Activated CD4-positive, alpha-beta memory T cell treated with anti-CD3 and anti-CD28 coated beads, Interleukin-2, amount 10 ng/mL, durations not matched to agents 7 days and 5 days (primary cell): ENCODE results near the gene LHFPL6. TPM values are rescaled to one million over a fixed set of nuclear protein-coding genes. Genes with fewer than 3 reads are reported as not detected.
"Not testable (repeated sequence)": the region's sequence is repeated elsewhere in the genome, so short reads cannot be mapped to it uniquely, and the experiment has no call there.

Source experiments
- CTCF ChIA-PET: fragments of 350-600 bp; sonication (Branson Sonifier 250); formaldehyde crosslinking; loops from one replicate; lab custom pipeline; 2021; ENCODE audit warnings: antibody characterized with exemption, inconsistent platforms; lab: Charles Lee
- POLR2A ChIA-PET: fragments of 350-600 bp; sonication (Branson Sonifier 250); formaldehyde crosslinking; loops from one replicate; lab custom pipeline; 2021; ENCODE audit warnings: antibody characterized with exemption; lab: Charles Lee
- DNase-seq: peaks from one replicate; pipeline ENCODE4 v3.0.0-alpha.2; 2020
- H3K27ac Mint-ChIP-seq: one replicate; pipeline ENCODE4 v1.8.0; 2021; ENCODE audit warnings: mild to moderate bottlenecking, mixed read lengths
- H3K27me3 Mint-ChIP-seq: one replicate; pipeline ENCODE4 v1.8.0; 2021; ENCODE audit warnings: mixed read lengths
- H3K36me3 Mint-ChIP-seq: one replicate; pipeline ENCODE4 v1.8.0; 2021; ENCODE audit warnings: low read depth, mixed read lengths
- H3K4me1 Mint-ChIP-seq: one replicate; pipeline ENCODE4 v1.8.0; 2021; ENCODE audit warnings: mixed read lengths
- H3K4me3 Mint-ChIP-seq: one replicate; pipeline ENCODE4 v1.8.0; 2021; ENCODE audit warnings: mild to moderate bottlenecking, mixed read lengths
- H3K9me3 Mint-ChIP-seq: one replicate; pipeline ENCODE4 v1.8.0; 2021; ENCODE audit warnings: mixed read lengths
- total RNA-seq, 2 experiments: library from RNA; stranded (reverse); gene quantifications; one replicate each; pipeline ENCODE4 v1.2.3, GENCODE V29; 2021

LHFPL6 gene
- total RNA-seq, 2 experiments from 2014 or later, result 1.1 to 1.2 TPM

GRCh38 chr13:39365879-39366278 is 237.1 kb downstream of the LHFPL6 start:
- H3K36me3 Mint-ChIP-seq, result no peaks in the 10 kb centered on the region

GRCh38 chr13:39364947-39365468 is 238.0 kb downstream of the LHFPL6 start:
- H3K27ac Mint-ChIP-seq, result no peak overlapping the region
- peaks cover 1% of the 10 kb centered on the region for H3K27me3 Mint-ChIP-seq
- H3K4me1 Mint-ChIP-seq, result no peaks in the 10 kb centered on the region
- ChIA-PET CTCF (no interaction called here), POLR2A (no interaction called here)
- H3K4me3 Mint-ChIP-seq, result no peak overlapping the region
- H3K36me3 Mint-ChIP-seq, result no peaks in the 10 kb centered on the region
- DNase-seq, result no peak
- H3K9me3 Mint-ChIP-seq, result no peaks in the 10 kb centered on the region

More at GRCh38 chr13:39365879-39366278, 237.1 kb downstream of the LHFPL6 start:
- no peak for DNase-seq
- Mint-ChIP-seq H3K27me3 (peaks cover 1% of the 10 kb centered on the region), H3K27ac (no peak overlapping the region), H3K4me1 (no peaks in the 10 kb centered on the region), H3K4me3 (no peak overlapping the region), H3K9me3 (no peaks in the 10 kb centered on the region)
- CTCF ChIA-PET, result no interaction called here
- POLR2A ChIA-PET, result no interaction called here

GRCh38 chr13:39363382-39363772 is 239.6 kb downstream of the LHFPL6 start:
- no peaks in the 10 kb centered on the region for H3K4me1 Mint-ChIP-seq
- CTCF ChIA-PET, result no interaction called here

DNA sequence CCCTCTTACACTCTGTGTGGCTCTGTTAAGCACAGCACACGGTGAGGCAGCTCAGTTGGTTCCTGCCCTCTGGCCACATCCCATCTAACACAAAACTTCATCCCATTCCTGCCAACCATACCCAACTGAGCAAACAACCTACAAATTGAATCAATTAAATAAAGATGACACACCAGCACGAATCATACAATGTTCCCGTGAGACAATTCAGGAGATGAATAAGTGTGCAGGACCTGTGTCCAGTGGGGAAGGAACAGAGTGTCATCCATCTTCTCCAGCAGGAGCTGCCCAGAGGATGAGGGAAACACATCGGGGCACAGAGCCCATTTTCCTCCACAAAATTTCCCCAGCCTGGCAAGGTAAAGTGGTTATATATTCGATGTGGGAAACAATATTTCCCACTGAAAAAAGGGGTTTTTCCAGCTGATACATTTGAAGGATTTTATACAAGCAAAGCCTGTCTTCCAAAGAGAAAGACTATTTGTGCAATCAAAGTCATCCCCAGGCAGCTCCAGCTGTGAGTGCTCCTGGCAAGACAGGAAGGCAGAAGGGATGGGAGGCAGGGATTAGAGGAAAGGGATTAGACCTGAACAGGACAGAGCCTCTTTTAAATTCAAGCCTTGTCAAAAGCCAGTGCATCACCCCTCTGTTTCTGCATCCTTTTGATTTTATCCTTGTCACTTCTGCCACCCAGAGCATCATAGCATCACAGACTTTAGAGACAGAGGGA is 240.2 kb downstream of the LHFPL6 start:
- Mint-ChIP-seq H3K9me3 (no peaks in the 10 kb centered on the region), H3K4me3 (no peak overlapping the region), H3K36me3 (no peaks in the 10 kb centered on the region), H3K27me3 (peaks cover 1% of the 10 kb centered on the region), H3K4me1 (no peaks in the 10 kb centered on the region), H3K27ac (no peak overlapping the region)
- ChIA-PET CTCF (no interaction called here), POLR2A (no interaction called here)
- DNase-seq, result no peak

More at GRCh38 chr13:39363382-39363772, 239.6 kb downstream of the LHFPL6 start:
- no peak for DNase-seq
- Mint-ChIP-seq H3K36me3 (no peaks in the 10 kb centered on the region), H3K4me3 (no peak overlapping the region), H3K27ac (no peak overlapping the region), H3K27me3 (peaks cover 1% of the 10 kb centered on the region), H3K9me3 (no peaks in the 10 kb centered on the region)
- POLR2A ChIA-PET, result no interaction called here

DNA sequence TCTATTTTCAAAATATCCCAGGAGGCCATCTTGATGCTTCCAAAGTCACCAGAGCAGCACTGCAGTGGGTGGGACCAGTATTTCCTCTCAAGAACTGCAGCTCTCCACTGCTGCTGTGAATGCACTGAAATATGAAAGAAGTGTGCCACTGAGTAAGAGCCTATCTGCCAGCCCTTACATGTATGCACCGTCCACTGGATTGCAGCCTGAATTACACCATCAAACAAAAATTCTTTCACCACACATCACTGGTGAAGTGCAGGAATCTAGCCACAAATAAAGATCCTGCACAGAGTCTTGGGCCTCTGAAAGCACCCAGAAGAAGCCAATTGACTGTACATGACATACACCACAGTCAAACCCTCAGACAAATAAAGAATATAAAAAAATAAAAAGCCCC is 249.0 kb downstream of the LHFPL6 start:
- peaks cover 9% of the 10 kb centered on the region for H3K27me3 Mint-ChIP-seq
- H3K4me1 Mint-ChIP-seq, result no peaks in the 10 kb centered on the region
- no peak overlapping the region for H3K27ac Mint-ChIP-seq
- no peaks in the 10 kb centered on the region for H3K9me3 Mint-ChIP-seq
- ChIA-PET POLR2A (no interaction called here), CTCF (no interaction called here)
- H3K4me3 Mint-ChIP-seq, result no peak overlapping the region
- H3K36me3 Mint-ChIP-seq, result no peaks in the 10 kb centered on the region
- no peak for DNase-seq

GRCh38 chr13:39350461-39350881 is 252.5 kb downstream of the LHFPL6 start:
- Mint-ChIP-seq H3K27me3 (peaks cover 6% of the 10 kb centered on the region), H3K9me3 (no peaks in the 10 kb centered on the region), H3K27ac (no peak overlapping the region), H3K4me3 (no peak overlapping the region), H3K36me3 (no peaks in the 10 kb centered on the region), H3K4me1 (no peaks in the 10 kb centered on the region)
- POLR2A ChIA-PET, result no interaction called here
- CTCF ChIA-PET, result no interaction called here
- DNase-seq, result no peak

GRCh38 chr13:39349391-39349960 is 253.5 kb downstream of the LHFPL6 start:
- POLR2A ChIA-PET, result no interaction called here

DNA sequence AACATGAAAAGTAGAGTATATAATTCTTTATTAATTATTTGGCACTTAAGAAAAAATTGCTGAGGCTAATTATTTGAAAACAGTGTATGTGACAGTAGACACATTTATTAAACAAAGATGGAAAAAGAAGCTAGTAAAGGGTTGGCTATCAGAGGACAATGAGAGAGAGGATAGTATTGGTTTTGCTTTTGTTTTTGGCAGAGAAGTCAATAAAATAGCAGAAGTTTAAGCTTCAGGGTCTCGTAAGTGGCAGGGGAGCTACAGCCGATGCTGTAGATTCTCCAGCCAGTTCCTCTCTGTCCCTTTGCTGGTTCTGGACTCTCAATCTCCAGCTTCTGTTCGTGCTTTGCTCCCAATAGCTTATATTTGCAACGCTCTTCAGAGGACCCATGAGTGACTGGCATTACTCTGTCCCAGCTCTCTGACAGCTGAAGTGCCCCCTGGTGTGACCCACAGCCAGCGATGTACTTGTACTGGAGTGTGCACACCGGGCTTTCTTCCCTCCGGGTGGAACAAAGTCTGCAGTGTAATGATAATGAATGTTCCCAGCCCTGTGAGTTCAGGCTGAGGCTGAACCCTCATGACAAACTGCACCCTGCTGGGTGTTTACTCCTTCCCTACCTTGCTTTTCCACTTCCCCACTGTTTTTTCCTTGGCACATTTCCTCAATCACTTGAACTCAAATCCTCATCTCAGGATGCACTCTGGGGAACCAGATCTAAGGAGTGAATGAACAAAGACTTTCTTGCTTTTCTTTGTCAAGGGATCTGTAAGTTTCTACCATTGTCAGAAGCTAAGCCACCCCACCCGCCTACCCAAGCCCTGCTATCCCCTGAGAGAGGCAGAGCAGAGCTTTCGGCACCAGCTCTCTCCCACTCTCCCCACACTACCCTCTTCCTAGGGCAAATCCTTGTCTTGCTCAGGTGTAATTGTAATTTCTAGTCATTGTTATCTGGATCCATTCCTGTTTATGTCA is 254.8 kb downstream of the LHFPL6 start:
- CTCF ChIA-PET, result no interaction called here
- POLR2A ChIA-PET, result no interaction called here

More at GRCh38 chr13:39349391-39349960, 253.5 kb downstream of the LHFPL6 start:
- peaks cover 6% of the 10 kb centered on the region for H3K27me3 Mint-ChIP-seq
- no peaks in the 10 kb centered on the region for H3K36me3 Mint-ChIP-seq
- H3K27ac Mint-ChIP-seq, result no peak overlapping the region
- CTCF ChIA-PET, result no interaction called here
- H3K4me3 Mint-ChIP-seq, result no peak overlapping the region
- H3K4me1 Mint-ChIP-seq, result no peaks in the 10 kb centered on the region
- DNase-seq, result no peak
- no peaks in the 10 kb centered on the region for H3K9me3 Mint-ChIP-seq

GRCh38 chr13:39345982-39346381 is 257.0 kb downstream of the LHFPL6 start:
- CTCF ChIA-PET, result no interaction called here
- POLR2A ChIA-PET, result no interaction called here
- Mint-ChIP-seq H3K4me1 (no peaks in the 10 kb centered on the region), H3K36me3 (no peaks in the 10 kb centered on the region), H3K4me3 (no peak overlapping the region), H3K27me3 (peaks cover 6% of the 10 kb centered on the region), H3K27ac (no peak overlapping the region), H3K9me3 (no peaks in the 10 kb centered on the region)
- DNase-seq, result no peak

More for the DNA sequence above, 254.8 kb downstream of the LHFPL6 start:
- Mint-ChIP-seq H3K27ac (no peak overlapping the region), H3K27me3 (peaks cover 6% of the 10 kb centered on the region), H3K36me3 (no peaks in the 10 kb centered on the region), H3K4me3 (no peak overlapping the region), H3K4me1 (no peaks in the 10 kb centered on the region), H3K9me3 (no peaks in the 10 kb centered on the region)
- DNase-seq, result no peak

GRCh38 chr13:39341251-39341650 is 261.7 kb downstream of the LHFPL6 start:
- CTCF ChIA-PET, result no interaction called here
- no peaks in the 10 kb centered on the region for H3K4me1 Mint-ChIP-seq
- DNase-seq, result no peak
- H3K9me3 Mint-ChIP-seq, result no peaks in the 10 kb centered on the region
- no peaks in the 10 kb centered on the region for H3K36me3 Mint-ChIP-seq
- no peak overlapping the region for H3K4me3 Mint-ChIP-seq
- H3K27ac Mint-ChIP-seq, result no peak overlapping the region
- POLR2A ChIA-PET, result no interaction called here
- no peaks in the 10 kb centered on the region for H3K27me3 Mint-ChIP-seq

DNA sequence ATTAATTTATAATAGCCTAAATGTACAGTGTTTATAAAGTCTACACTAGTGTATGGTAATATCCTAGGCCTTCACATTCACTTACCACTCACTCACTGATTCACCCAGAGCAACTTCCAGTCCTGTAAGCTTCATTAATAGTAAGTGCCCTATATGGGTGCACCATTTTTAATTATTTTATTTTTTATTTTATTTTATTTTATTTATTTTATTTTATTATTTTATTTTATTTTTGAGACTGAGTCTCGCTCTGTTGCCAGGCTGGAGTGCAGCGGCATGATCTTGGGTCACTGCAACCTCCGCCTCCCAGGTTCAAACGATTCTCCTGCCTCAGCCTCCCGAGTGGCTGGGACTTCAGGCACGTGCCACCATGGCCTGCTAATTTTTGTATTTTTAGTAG is 264.9 kb downstream of the LHFPL6 start:
- H3K9me3 Mint-ChIP-seq, POLR2A ChIA-PET, H3K36me3 Mint-ChIP-seq, CTCF ChIA-PET, H3K4me1 Mint-ChIP-seq, H3K4me3 Mint-ChIP-seq, DNase-seq, H3K27ac Mint-ChIP-seq, H3K27me3 Mint-ChIP-seq: not testable (repeated sequence)

- H3K36me3 Mint-ChIP-seq, result no peaks in the 10 kb centered on the region
- no peaks in the 10 kb centered on the region for H3K9me3 Mint-ChIP-seq
Observed at GRCh38 chr13:39336937-39337336, 266.1 kb downstream of the LHFPL6 start.

DNA sequence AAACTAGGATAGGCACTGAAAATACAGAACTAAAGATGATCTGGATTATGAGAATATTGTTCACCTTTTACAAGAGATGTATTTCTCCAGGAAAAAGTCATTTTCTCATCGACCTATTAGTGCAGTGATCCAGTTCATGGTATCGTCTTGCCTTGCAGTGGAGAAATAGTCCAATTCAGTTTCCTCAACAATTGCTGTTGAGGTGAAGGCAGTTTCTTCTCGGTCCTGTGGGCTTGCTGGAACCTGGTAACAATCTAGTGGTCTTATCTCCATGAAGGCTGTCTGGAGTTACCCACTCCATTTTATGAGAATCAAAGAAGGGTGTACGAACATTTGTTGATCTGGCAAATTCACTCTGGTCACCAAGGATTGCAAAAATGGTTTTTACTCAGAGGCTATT is 266.8 kb downstream of the LHFPL6 start:
- no peak overlapping the region for H3K4me3 Mint-ChIP-seq
- H3K27ac Mint-ChIP-seq, result no peak overlapping the region
- no peaks in the 10 kb centered on the region for H3K9me3 Mint-ChIP-seq
- ChIA-PET POLR2A (no interaction called here), CTCF (no interaction called here)
- H3K27me3 Mint-ChIP-seq, result no peaks in the 10 kb centered on the region
- no peaks in the 10 kb centered on the region for H3K36me3 Mint-ChIP-seq
- no peak for DNase-seq
- H3K4me1 Mint-ChIP-seq, result no peaks in the 10 kb centered on the region

More at GRCh38 chr13:39336937-39337336, 266.1 kb downstream of the LHFPL6 start:
- DNase-seq, result no peak
- Mint-ChIP-seq H3K27ac (no peak overlapping the region), H3K4me3 (no peak overlapping the region), H3K27me3 (no peaks in the 10 kb centered on the region), H3K4me1 (no peaks in the 10 kb centered on the region)
- CTCF ChIA-PET, result no interaction called here
- POLR2A ChIA-PET, result no interaction called here
